ENCODE measurements around the gene LRP8. TPM values are rescaled to one million over a fixed set of nuclear protein-coding genes. Genes with fewer than 3 reads are reported as not detected.

Gene LRP8
- total and polyA plus RNA-seq, 2 donors, result 1.7 to 4.5 TPM

- Histone ChIP-seq H3K4me3 (ENCODE audit: low read length in 2 of 2) (no peak overlapping the region), H3K27ac (ENCODE audit: low read depth in 1 of 2, low read length in 1 of 2) (no peak overlapping the region), H3K4me1 (ENCODE audit: control insufficient read depth in 2 of 2, insufficient read depth in 2 of 2, low read length in 2 of 2) (peaks cover 8 to 22% of the 10 kb centered on the region in 2 donors), H3K36me3 (ENCODE audit: control insufficient read depth in 2 of 2, insufficient read depth in 2 of 2, low read length in 1 of 2) (peaks cover 3 to 20% of the 10 kb centered on the region in 2 donors), H3K27me3 (ENCODE audit: control insufficient read depth in 2 of 2, insufficient read depth in 1 of 2, low read length in 1 of 2) (no peaks in the 10 kb centered on the region), H3K9me3 (ENCODE audit: control insufficient read depth in 2 of 2, insufficient read depth in 1 of 2, low read length in 1 of 2) (no peaks in the 10 kb centered on the region)
- 88% methylated on average over 4 of the region's 4 CpGs for WGBS
- no peak for DNase-seq (ENCODE audit: low read depth in 6 of 9, low spot score in 9 of 9)
These were observed 129.6 kb downstream of the LRP8 start for GRCh38 chr1:53198241-53198651.

DNA sequence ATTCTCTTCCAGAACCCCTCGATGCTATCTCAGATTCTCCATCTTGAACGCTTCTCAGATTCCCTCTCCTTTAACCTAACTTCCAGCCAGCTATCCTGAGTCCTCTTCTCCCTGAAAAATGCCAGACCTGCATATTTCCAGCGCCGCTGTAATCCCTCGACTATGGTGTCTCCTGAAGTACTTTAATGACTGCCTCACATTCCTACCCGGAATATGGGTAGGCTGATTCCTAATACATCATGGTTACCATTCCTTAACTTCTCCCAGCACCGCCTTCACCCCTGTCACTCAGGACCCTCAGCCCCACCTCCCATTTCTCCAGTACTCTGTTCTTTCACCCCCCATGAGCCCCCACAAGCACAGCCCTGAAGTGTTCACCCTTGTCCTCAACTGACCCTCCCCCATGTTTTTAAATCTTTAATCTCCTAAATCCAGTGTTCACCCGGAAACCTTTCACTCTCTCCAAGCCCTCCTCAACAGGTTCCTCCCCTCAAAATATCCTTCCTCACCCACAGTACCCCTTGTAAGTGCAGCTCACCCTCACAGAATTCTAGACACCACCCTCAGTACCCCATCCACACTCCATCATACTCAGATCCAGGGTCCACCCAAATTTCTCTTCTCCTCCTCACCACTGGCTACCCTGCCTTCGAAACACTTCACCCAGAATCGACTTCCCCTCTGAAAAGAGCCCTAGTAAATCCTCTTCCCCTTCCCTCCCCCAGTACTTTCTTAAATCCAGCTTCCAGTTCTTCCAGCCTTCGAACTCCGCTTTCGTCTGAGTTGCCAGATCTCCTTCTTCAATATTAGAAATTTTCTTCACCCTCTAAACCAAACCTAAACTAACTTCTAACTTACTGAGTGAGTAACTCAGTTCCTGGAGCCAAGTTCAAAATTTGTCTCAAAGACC lies 130.3 kb downstream of the LRP8 start:
- Histone ChIP-seq H3K4me1 (ENCODE audit: control insufficient read depth in 2 of 2, insufficient read depth in 2 of 2, low read length in 2 of 2) (peaks cover 8 to 22% of the 10 kb centered on the region in 2 donors), H3K9me3 (ENCODE audit: control insufficient read depth in 2 of 2, insufficient read depth in 1 of 2, low read length in 1 of 2) (no peaks in the 10 kb centered on the region), H3K4me3 (ENCODE audit: low read length in 2 of 2) (peak overlapping the region; percentile 56 to 100), H3K36me3 (ENCODE audit: control insufficient read depth in 2 of 2, insufficient read depth in 2 of 2, low read length in 1 of 2) (peaks cover 3 to 13% of the 10 kb centered on the region in 2 donors), H3K27me3 (ENCODE audit: control insufficient read depth in 2 of 2, insufficient read depth in 1 of 2, low read length in 1 of 2) (no peaks in the 10 kb centered on the region), H3K27ac (ENCODE audit: low read depth in 1 of 2, low read length in 1 of 2) (peak overlapping the region; percentile 73 to 97)
- WGBS, result 37% methylated on average over 13 of the region's 13 CpGs
- DNase-seq (ENCODE audit: low read depth in 6 of 9, low spot score in 9 of 9), result no peak

- peaks cover 0 to 8% of the 10 kb centered on the region in 2 donors for H3K36me3 ChIP-seq (ENCODE audit: control insufficient read depth in 2 of 2, insufficient read depth in 2 of 2, low read length in 1 of 2)
- peak within 1 kb of the TSS; percentile 56 to 100 for H3K4me3 ChIP-seq (ENCODE audit: low read length in 2 of 2)
- no peaks in the 10 kb centered on the region for H3K27me3 ChIP-seq (ENCODE audit: control insufficient read depth in 2 of 2, insufficient read depth in 1 of 2, low read length in 1 of 2)
- DNase-seq (ENCODE audit: low read depth in 6 of 9, low spot score in 9 of 9), result peak; percentile 53 to 94 (median 84)
- H3K9me3 ChIP-seq (ENCODE audit: control insufficient read depth in 2 of 2, insufficient read depth in 1 of 2, low read length in 1 of 2), result no peaks in the 10 kb centered on the region
- H3K27ac ChIP-seq (ENCODE audit: low read depth in 1 of 2, low read length in 1 of 2), result peak within 1 kb of the TSS; percentile 73 to 97
- H3K4me1 ChIP-seq (ENCODE audit: control insufficient read depth in 2 of 2, insufficient read depth in 2 of 2, low read length in 2 of 2), result peaks cover 8 to 22% of the 10 kb centered on the region in 2 donors
- under 1% methylated on average over 57 of the region's 57 CpGs for WGBS
These were observed 131.2 kb downstream of the LRP8 start, which contains the start of gene CPT2 for GRCh38 chr1:53196485-53197290. CPT2 (plus strand) TSS chr1:53196824; CDS start chr1:53196944, 120 bp downstream.

DNA sequence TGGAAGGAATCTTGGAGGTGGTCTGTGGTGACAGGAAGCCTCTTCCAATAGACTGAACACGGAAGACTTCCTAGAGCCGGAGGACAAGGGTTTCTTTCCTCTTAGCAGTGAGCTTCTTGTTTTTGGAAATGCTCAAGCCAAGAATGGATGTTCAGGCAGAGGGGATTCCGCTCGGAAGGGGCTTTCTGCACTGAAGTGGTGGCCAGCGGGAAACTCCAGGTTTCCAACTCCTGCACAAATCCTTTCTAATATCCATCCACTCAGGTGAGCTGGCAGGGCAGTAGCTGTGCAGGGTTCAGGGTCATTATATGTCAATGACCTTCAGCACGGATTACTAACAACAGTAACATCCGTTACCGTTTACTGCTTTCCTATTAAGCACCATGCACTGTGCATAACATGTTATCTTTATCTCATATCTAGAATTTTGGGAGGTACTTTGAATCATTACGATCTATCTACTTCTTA lies 131.8 kb downstream of the LRP8 start:
- no peak for DNase-seq (ENCODE audit: low read depth in 6 of 9, low spot score in 9 of 9)
- 54% methylated on average over 9 of the region's 9 CpGs for WGBS

DNA sequence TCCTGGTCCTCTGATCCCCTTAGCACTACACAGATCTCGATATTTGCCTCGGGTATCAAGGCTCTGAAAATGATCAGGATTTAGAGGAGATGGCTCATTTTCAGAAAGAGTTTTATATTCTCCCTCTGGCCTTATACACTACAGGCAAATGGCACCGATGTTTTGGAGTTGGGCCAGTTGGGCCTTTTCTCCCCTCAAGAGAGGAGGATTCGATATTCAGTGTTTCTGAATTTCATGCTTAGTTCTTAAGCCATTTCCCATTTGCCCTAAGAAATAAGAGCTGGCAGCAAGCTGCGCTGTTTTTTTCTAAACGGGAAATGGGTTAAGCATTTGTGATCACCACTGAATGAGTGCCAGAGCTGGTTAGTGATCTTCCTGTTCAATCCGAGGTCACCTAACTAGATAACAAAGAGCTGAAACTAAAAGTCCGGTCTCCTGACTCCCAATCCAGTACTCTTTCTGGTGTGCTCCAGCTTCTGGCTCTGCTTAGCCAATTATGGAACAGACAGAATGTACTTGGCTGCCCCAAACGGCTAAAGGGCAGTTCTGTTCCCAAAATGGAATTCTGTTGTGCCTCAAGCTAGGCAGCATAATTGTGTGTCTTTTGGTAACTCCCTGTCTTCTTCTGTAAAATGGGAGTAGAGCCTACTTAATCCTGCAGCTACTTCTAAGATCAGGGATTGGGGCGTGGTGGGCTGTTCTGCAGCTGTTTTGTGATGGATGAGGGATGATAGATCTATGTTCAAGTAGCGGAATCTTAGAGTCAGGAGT lies 132.4 kb downstream of the LRP8 start:
- Histone ChIP-seq H3K27ac (ENCODE audit: low read depth in 1 of 2, low read length in 1 of 2) (peak overlapping the region in 1 of 2 donors; percentile 42), H3K36me3 (ENCODE audit: control insufficient read depth in 2 of 2, insufficient read depth in 2 of 2, low read length in 1 of 2) (no peaks in the 10 kb centered on the region), H3K4me1 (ENCODE audit: control insufficient read depth in 2 of 2, insufficient read depth in 2 of 2, low read length in 2 of 2) (peaks cover 8 to 22% of the 10 kb centered on the region in 2 donors), H3K27me3 (ENCODE audit: control insufficient read depth in 2 of 2, insufficient read depth in 1 of 2, low read length in 1 of 2) (no peaks in the 10 kb centered on the region), H3K9me3 (ENCODE audit: control insufficient read depth in 2 of 2, insufficient read depth in 1 of 2, low read length in 1 of 2) (no peaks in the 10 kb centered on the region), H3K4me3 (ENCODE audit: low read length in 2 of 2) (no peak overlapping the region)
- 97% methylated on average over 11 of the region's 11 CpGs for WGBS
- no peak for DNase-seq (ENCODE audit: low read depth in 6 of 9, low spot score in 9 of 9)

More for the DNA sequence above, 131.8 kb downstream of the LRP8 start:
- H3K36me3 ChIP-seq (ENCODE audit: control insufficient read depth in 2 of 2, insufficient read depth in 2 of 2, low read length in 1 of 2), result peaks cover 0 to 3% of the 10 kb centered on the region in 2 donors
- peaks cover 8 to 22% of the 10 kb centered on the region in 2 donors for H3K4me1 ChIP-seq (ENCODE audit: control insufficient read depth in 2 of 2, insufficient read depth in 2 of 2, low read length in 2 of 2)
- peak overlapping the region; percentile 56 to 100 for H3K4me3 ChIP-seq (ENCODE audit: low read length in 2 of 2)
- H3K27me3 ChIP-seq (ENCODE audit: control insufficient read depth in 2 of 2, insufficient read depth in 1 of 2, low read length in 1 of 2), result no peaks in the 10 kb centered on the region
- H3K27ac ChIP-seq (ENCODE audit: low read depth in 1 of 2, low read length in 1 of 2), result peak overlapping the region; percentile 73 to 86
- no peaks in the 10 kb centered on the region for H3K9me3 ChIP-seq (ENCODE audit: control insufficient read depth in 2 of 2, insufficient read depth in 1 of 2, low read length in 1 of 2)

Other genes with a start within 250 kb of the LRP8 start
- gene SLC1A7, start 185.4 kb downstream of the LRP8 start, total RNA-seq, result under 0.01 TPM
- 0.07 TPM for gene SLC1A7, start 185.4 kb downstream of the LRP8 start, polyA plus RNA-seq
- gene CPT2, start 131.2 kb downstream of the LRP8 start, total RNA-seq, result 15.5 TPM
- 17.0 TPM for gene CPT2, start 131.2 kb downstream of the LRP8 start, polyA plus RNA-seq
- 55.6 TPM for gene CZIB, start 107.4 kb downstream of the LRP8 start, total RNA-seq
- gene CZIB, start 107.4 kb downstream of the LRP8 start, polyA plus RNA-seq, result 88.6 TPM
- 84.3 TPM for gene MAGOH, start 89.6 kb downstream of the LRP8 start, total RNA-seq
- gene MAGOH, start 89.6 kb downstream of the LRP8 start, polyA plus RNA-seq, result 134 TPM
- gene DMRTB1, start 131.3 kb upstream of the LRP8 start, total RNA-seq, result not detected
- 0.02 TPM for gene DMRTB1, start 131.3 kb upstream of the LRP8 start, polyA plus RNA-seq